ENCODE data around the gene FOXN4.

The FOXN4 gene

GRCh38 chr12:109356577-109356976, 47.5 kb upstream of the FOXN4 start:
- Histone ChIP-seq H3K4me2 (ENCODE audit: low read length) (no peak overlapping the region), H3K27me3 (ENCODE audit: insufficient read depth, low read length) (no peaks in the 10 kb centered on the region), H4K20me1 (ENCODE audit: insufficient read depth, low read length) (no peaks in the 10 kb centered on the region), H3K9me2 (ENCODE audit: low read depth, low read length) (no peaks in the 10 kb centered on the region), H3K4me1 (ENCODE audit: insufficient read depth, low read length, severe bottlenecking) (no peaks in the 10 kb centered on the region), H3K79me2 (ENCODE audit: insufficient read depth, low read length) (no peaks in the 10 kb centered on the region), H3K27ac (ENCODE audit: low read depth, low read length, poor library complexity, severe bottlenecking) (no peak overlapping the region), H3F3A (ENCODE audit: insufficient read depth, low read length) (no peaks in the 10 kb centered on the region), H3K36me3 (ENCODE audit: insufficient read depth, low read length) (no peaks in the 10 kb centered on the region), H2AFZ (ENCODE audit: low read length) (no peak overlapping the region), H3K4me3 (ENCODE audit: low read depth, low read length, poor library complexity, severe bottlenecking) (no peak overlapping the region), H3K9me3 (ENCODE audit: low read length) (no peaks in the 10 kb centered on the region), H3K9ac (ENCODE audit: low read length) (no peak overlapping the region)
- TF ChIP-seq CTCF (IDR thresholded peaks at IDR 0.05; ENCODE audit: low read length) (no peak), EZH2 (IDR thresholded peaks at IDR 0.05; ENCODE audit: borderline replicate concordance, low read length) (no peak)

DNA sequence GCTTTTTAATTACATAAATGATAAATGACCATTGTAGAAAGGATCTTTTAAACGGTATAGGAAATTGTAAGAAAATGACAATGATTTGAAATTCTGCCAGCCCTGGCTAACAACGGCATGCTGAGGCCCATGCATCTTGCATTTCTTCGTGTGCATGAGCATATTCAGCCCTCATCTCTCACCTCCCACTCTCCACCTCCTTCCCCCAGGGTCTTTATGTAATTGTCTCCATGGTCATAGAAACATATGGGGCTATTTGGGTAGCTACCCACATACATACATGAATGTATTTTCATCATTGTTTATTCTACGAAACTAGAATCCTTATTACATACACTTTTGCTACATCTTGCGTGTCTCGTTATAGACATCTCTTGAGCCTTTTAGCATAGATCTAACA, 43.1 kb upstream of the FOXN4 start:
- H3K27me3 ChIP-seq (ENCODE audit: insufficient read depth, low read length) = no peaks in the 10 kb centered on the region
- no peak overlapping the region for H3K27ac ChIP-seq (ENCODE audit: low read depth, low read length, poor library complexity, severe bottlenecking)
- no peak for TF ChIP-seq EZH2 (IDR thresholded peaks at IDR 0.05; ENCODE audit: borderline replicate concordance, low read length)
- no peak for TF ChIP-seq CTCF (IDR thresholded peaks at IDR 0.05; ENCODE audit: low read length)
- H3K9ac ChIP-seq (ENCODE audit: low read length) = no peak overlapping the region
- H4K20me1 ChIP-seq (ENCODE audit: insufficient read depth, low read length) = no peaks in the 10 kb centered on the region
- H3K9me3 ChIP-seq (ENCODE audit: low read length) = no peaks in the 10 kb centered on the region
- no peaks in the 10 kb centered on the region for H3K9me2 ChIP-seq (ENCODE audit: low read depth, low read length)
- no peak overlapping the region for H3K4me2 ChIP-seq (ENCODE audit: low read length)
- no peaks in the 10 kb centered on the region for H3K36me3 ChIP-seq (ENCODE audit: insufficient read depth, low read length)
- no peaks in the 10 kb centered on the region for H3F3A ChIP-seq (ENCODE audit: insufficient read depth, low read length)
- no peak overlapping the region for H2AFZ ChIP-seq (ENCODE audit: low read length)
- no peak overlapping the region for H3K4me3 ChIP-seq (ENCODE audit: low read depth, low read length, poor library complexity, severe bottlenecking)
- H3K4me1 ChIP-seq (ENCODE audit: insufficient read depth, low read length, severe bottlenecking) = no peaks in the 10 kb centered on the region
- H3K79me2 ChIP-seq (ENCODE audit: insufficient read depth, low read length) = no peaks in the 10 kb centered on the region

DNA sequence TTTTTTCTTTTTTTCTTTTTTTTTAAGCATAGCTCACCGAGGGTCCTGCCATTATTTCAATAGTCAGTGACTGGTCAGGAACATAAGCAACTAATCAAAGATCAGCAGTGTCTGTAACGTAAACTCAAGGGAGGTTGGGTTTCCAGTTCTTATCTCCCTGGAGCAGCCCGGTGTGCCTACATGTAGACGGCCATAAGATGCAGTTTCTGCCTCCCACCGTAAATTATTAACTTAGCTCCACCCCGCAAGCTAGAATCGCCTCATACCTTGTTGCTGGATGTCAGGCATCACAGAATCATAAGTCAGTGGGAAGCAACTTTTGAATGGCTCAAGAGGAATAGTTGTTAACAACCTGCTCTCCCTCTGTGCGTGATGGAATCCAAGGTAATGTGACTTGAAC, 38.5 kb upstream of the FOXN4 start, which contains the start of gene MYO1H:
TSS of gene MYO1H (plus strand) at position 312 of the 400 bp plus-strand sequence. CDS start at position 373, 61 bp downstream.
- no peaks in the 10 kb centered on the region for H3K9me2 ChIP-seq (ENCODE audit: low read depth, low read length)
- H3K9ac ChIP-seq (ENCODE audit: low read length) = no peak within 1 kb of the TSS
- H3F3A ChIP-seq (ENCODE audit: insufficient read depth, low read length) = no peaks in the 10 kb centered on the region
- H3K79me2 ChIP-seq (ENCODE audit: insufficient read depth, low read length) = no peaks in the 10 kb centered on the region
- H2AFZ ChIP-seq (ENCODE audit: low read length) = no peak within 1 kb of the TSS
- H3K4me2 ChIP-seq (ENCODE audit: low read length) = no peak within 1 kb of the TSS
- no peaks in the 10 kb centered on the region for H3K36me3 ChIP-seq (ENCODE audit: insufficient read depth, low read length)
- H3K27ac ChIP-seq (ENCODE audit: low read depth, low read length, poor library complexity, severe bottlenecking) = no peak within 1 kb of the TSS
- H4K20me1 ChIP-seq (ENCODE audit: insufficient read depth, low read length) = no peaks in the 10 kb centered on the region
- H3K27me3 ChIP-seq (ENCODE audit: insufficient read depth, low read length) = no peaks in the 10 kb centered on the region
- no peaks in the 10 kb centered on the region for H3K9me3 ChIP-seq (ENCODE audit: low read length)
- TF ChIP-seq EZH2 (IDR thresholded peaks at IDR 0.05; ENCODE audit: borderline replicate concordance, low read length) (no peak), CTCF (IDR thresholded peaks at IDR 0.05; ENCODE audit: low read length) (no peak)
- H3K4me1 ChIP-seq (ENCODE audit: insufficient read depth, low read length, severe bottlenecking) = no peaks in the 10 kb centered on the region
- no peak within 1 kb of the TSS for H3K4me3 ChIP-seq (ENCODE audit: low read depth, low read length, poor library complexity, severe bottlenecking)

All from OCI-LY1 (cell line).